BE2C (cell line): ENCODE measurements around the gene RIPK3.

Experiments
- DNase-seq: peaks from one replicate; pipeline ENCODE4 v3.0.0-alpha.2; 2020
- H3K27me3 ChIP-seq: fragments of 250-450 bp; sonication (Bioruptor Pico); 2 replicates; pipeline ENCODE4 v1.5.1; 2020; ENCODE audit warnings: mild to moderate bottlenecking
- H3K36me3 ChIP-seq: fragments of 250-450 bp; sonication (Bioruptor Pico); 2 replicates; pipeline ENCODE4 v1.5.1; 2020; ENCODE audit warnings: mild to moderate bottlenecking
- H3K4me1 ChIP-seq: fragments of 250-450 bp; sonication (Bioruptor Pico); 2 replicates; pipeline ENCODE4 v1.5.1; 2020
- H3K4me3 ChIP-seq: 2 replicates; pipeline ENCODE4 v1.5.1; 2011; ENCODE audit warnings: low read depth, low read length
- H3K9me3 ChIP-seq: fragments of 250-450 bp; sonication (Bioruptor Pico); 2 replicates; pipeline ENCODE4 v1.5.1; 2020
- TF ChIP-seq, protein P1 (sequence below): IDR thresholded peaks from 2 replicates; pipeline ENCODE4 v1.5.1; 2012; ENCODE audit warnings: mild to moderate bottlenecking, low read depth, low read length

Gene RIPK3

DNA sequence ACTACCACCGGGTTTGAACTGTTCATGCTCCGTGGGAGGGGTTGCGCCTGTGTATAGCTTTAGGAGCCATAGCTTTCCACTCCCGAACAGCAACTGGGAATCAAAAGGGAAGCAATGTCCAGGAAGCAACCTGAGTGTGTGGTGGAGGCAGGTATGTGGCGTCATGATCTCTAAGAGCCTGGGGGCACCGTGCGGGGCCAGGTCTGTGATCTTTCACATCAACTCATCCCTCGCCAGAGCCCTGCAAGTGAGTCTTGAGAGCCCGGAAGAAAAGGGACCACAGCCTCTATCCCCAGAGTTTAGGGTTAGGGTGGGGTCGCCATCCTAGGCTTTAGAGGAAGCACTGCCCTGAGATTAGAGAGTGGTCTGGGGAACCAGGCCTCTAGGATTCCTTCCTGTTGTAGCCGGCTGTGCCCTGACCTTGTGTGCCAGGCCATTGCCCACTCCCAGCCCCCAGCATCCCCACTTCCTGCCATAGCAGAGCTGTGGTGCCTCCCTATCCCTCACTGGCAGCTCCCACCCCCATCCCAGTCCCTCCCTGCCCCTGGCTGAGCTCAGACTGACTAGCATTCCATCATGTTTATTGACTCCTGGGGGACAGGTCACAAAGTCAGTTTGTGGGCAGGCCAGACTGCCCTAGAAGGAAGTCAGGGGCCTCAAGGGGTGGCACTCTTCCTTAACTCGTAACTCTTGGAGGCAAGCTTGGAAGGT, 4.2 kb downstream of the RIPK3 start:
- TF ChIP-seq, protein P1, sequence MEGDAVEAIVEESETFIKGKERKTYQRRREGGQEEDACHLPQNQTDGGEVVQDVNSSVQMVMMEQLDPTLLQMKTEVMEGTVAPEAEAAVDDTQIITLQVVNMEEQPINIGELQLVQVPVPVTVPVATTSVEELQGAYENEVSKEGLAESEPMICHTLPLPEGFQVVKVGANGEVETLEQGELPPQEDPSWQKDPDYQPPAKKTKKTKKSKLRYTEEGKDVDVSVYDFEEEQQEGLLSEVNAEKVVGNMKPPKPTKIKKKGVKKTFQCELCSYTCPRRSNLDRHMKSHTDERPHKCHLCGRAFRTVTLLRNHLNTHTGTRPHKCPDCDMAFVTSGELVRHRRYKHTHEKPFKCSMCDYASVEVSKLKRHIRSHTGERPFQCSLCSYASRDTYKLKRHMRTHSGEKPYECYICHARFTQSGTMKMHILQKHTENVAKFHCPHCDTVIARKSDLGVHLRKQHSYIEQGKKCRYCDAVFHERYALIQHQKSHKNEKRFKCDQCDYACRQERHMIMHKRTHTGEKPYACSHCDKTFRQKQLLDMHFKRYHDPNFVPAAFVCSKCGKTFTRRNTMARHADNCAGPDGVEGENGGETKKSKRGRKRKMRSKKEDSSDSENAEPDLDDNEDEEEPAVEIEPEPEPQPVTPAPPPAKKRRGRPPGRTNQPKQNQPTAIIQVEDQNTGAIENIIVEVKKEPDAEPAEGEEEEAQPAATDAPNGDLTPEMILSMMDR: no peak
- Histone ChIP-seq H3K27me3 (peaks cover 59% of the 10 kb centered on the region), H3K4me1 (no peaks in the 10 kb centered on the region), H3K4me3 (no peak overlapping the region), H3K9me3 (no peaks in the 10 kb centered on the region), H3K36me3 (no peaks in the 10 kb centered on the region)
- DNase-seq: no peak

DNA sequence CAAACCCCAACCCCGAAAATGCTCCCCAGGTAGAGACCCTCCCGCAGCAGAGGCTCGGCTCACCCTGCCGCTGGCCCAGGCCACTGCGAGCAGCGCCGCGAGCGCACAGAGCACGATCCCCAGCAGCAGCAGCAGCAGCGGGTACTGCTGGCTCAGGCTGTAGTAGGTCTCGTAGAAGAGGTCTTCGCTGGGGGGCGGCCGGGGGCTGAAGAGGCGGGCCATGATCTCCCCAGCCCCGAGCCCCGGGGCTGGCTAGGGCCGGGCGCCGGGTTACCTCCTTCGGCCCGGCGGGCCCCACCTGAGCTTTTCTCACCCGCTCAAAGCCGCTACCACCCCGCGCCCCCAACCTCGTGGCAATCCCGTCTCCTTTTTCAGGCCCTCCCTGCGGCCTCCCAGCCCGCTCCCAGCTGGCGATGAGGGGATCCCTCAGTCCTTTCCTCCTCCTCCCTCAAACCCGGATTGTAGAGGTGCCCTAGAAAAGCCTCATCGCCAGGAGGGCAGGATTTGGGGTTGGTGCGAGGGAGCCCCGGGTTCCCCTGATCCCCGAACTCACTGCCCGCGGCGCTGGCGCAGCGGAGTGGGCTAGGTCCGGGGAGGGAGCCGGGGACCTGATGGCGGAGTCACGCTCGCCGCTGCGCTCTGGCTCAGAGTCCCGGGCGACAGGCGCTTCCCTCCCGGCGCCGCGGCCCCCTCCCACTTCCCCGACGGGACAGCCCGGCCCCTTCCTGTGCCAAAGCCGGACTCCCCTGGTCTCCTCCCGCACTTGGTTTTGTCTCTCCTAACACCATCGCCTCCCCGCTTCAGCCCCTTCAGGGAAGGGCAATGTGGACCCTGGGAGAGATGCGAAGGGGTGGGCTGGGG, 5.1 kb downstream of the RIPK3 start, which contains the start of gene ADCY4:
Gene ADCY4, minus strand, starts transcription at position 641 of the 861 bp plus-strand sequence. Its CDS starts 419 bp downstream, at position 222.
- H3K27me3 ChIP-seq: peaks cover 59% of the 10 kb centered on the region
- H3K4me1 ChIP-seq: no peaks in the 10 kb centered on the region
- no peak for DNase-seq
- no peaks in the 10 kb centered on the region for H3K9me3 ChIP-seq
- H3K36me3 ChIP-seq: no peaks in the 10 kb centered on the region
- no peak within 1 kb of the TSS for H3K4me3 ChIP-seq
- TF ChIP-seq, protein P1: no peak

DNA sequence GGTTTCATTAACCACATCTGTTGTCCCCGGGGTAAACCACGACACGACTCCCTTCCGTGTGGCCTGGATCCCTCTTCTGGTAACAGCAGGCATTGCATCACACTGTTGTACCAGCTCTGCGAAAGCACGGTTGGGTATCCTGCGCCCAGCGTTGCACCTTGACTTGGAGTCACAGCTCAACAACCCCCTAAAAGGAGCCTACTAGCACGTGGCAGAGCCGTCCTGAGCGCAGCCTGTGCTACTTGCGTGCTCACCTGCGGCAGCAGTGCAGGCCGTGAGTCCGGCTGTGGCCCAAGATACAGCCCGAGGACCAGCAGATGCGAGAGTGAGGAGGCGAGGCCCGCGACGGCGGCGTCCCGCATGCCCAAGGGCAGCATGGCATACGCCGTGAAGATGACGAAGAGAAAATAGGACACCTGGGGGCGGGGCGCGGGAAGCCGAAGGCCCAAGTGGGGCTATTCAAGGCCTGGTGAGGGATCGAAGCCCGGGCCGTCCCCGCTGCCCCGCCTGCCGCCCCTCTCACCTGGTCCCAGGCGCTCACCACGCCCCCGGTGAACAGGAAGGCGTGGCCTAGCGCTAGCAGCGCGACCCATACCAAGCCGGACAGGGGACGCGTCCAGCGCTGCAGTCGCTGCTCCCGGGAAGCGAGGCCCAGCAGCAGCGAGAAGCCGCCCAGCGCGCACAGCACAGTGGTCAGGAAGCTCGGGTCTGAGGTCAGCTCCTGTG, 7.4 kb downstream of the RIPK3 start:
- Histone ChIP-seq H3K4me1 (no peaks in the 10 kb centered on the region), H3K36me3 (no peaks in the 10 kb centered on the region), H3K4me3 (peak overlapping the region; percentile 21; the same call in 1 of the 2 replicates), H3K27me3 (peaks cover 52% of the 10 kb centered on the region), H3K9me3 (no peaks in the 10 kb centered on the region)
- TF ChIP-seq, protein P1: peak; percentile 84
- DNase-seq: peak; percentile 82

DNA sequence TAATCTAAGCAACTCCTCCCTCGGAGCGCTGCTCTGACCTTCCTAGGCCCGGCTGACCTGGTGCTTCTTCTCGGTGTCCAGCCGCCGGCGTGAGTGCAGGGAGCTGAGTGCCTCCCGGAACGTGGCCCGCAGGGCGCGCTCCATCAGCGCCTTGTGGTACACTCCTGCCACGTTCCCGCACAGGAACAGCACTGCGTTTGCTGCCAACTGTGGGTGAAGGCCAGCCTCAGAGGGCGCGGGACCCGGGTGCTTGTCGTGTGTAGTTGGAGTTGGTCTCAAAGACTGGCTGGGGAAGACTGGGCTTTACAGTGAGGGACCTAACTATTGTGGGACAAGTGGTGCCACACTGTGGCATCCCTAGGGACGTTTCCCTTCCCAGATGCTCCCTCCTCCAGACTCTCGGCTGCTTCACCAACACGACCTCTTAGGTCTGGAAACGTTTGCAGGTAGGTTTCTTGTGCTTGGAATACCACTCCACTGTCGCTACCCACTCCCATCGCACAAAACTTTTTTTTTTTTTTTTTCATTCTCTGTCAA, 8.0 kb downstream of the RIPK3 start:
- DNase-seq: no peak
- TF ChIP-seq, protein P1: no peak
- H3K9me3 ChIP-seq: no peaks in the 10 kb centered on the region
- no peaks in the 10 kb centered on the region for H3K36me3 ChIP-seq
- peaks cover 46% of the 10 kb centered on the region for H3K27me3 ChIP-seq
- peak overlapping the region; percentile 21; the same call in 1 of the 2 replicates for H3K4me3 ChIP-seq
- no peaks in the 10 kb centered on the region for H3K4me1 ChIP-seq

DNA sequence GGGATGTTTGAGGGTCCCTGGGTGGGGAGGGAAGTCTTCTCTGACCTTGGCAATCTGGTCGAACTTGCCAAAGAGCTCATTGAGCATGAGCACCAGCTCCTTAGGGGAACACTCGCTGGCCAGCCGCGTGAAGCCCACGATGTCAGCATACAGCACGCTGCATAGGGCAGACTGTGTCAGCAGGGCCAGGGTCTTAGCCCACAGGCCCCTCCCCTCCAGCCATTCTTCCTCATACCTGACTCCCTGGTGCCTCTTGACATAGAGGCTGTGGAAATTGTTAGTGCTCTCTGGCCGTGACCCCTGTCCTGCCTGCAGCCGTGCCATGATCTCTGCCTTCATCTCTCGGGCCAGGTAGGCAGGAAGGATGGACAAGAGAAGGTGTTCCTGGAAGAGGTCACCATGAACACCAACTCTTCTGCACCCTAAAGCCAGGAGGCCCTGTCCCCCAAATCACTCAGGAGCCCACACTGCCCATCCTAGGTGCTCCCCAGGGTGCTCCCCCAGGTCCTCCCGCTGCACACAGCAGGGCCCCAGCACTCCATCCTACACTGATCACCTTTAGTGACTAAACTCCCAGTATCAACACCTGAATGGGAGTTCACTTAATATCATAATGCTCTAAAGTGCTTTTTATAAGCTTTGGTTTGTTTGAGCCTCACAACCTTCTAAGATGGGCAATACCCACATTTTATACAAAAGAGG, 8.7 kb downstream of the RIPK3 start:
- no peak for DNase-seq
- Histone ChIP-seq H3K27me3 (peaks cover 39% of the 10 kb centered on the region), H3K4me1 (no peaks in the 10 kb centered on the region), H3K9me3 (no peaks in the 10 kb centered on the region), H3K4me3 (no peak overlapping the region), H3K36me3 (no peaks in the 10 kb centered on the region)
- TF ChIP-seq, protein P1: no peak
